ENCODE data around the gene ACAA1.

GRCh38 chr3:38170722-38171121 is 33.8 kb upstream of the ACAA1 start:
- TF ChIP-seq ZNF274 (IDR thresholded peaks at IDR 0.05; ENCODE audit: low read depth, low read length), result no peak
- no peak for TF ChIP-seq YY1 (IDR thresholded peaks at IDR 0.05; ENCODE audit: insufficient read depth, insufficient read length)
- TF ChIP-seq SUZ12 (IDR thresholded peaks at IDR 0.05; ENCODE audit: extremely low read depth, insufficient read depth, insufficient read length), result no peak
